Lung (tissue), 12 donors: ENCODE measurements around the gene ITPKB. TPM values are rescaled to one million over a fixed set of nuclear protein-coding genes. Genes with fewer than 3 reads are reported as not detected.

ENCODE experiments used
- ATAC-seq: fragments of 200-7000 bp; cut with Tn5 transposase; one replicate; pipeline ENCODE4 v1.9.1; 2020; ENCODE audit warnings: moderate number of reproducible peaks; ENCODE audit not compliant: insufficient read depth, low FRiP score
- DNase-seq, 3 donors: peaks; one replicate each; pipeline ENCODE4 v3.0.0-alpha.2; 2013 to 2017
- H3K27ac ChIP-seq, 2 donors: one replicate each; pipeline ENCODE4 v1.5.1; 2013; ENCODE audit warnings: mild to moderate bottlenecking in 2 of 2, moderate library complexity in 2 of 2, control low read depth in 1 of 2, inconsistent platforms in 1 of 2, low read depth in 1 of 2, low read length in 1 of 2
- H3K27me3 ChIP-seq, 3 donors: one replicate each; pipeline ENCODE4 v1.5.1; 2013; ENCODE audit warnings: low read length in 2 of 3; ENCODE audit not compliant: control insufficient read depth in 3 of 3, insufficient read depth in 3 of 3
- H3K36me3 ChIP-seq, 4 donors: one replicate each; pipeline ENCODE4 v1.5.1; 2013; ENCODE audit warnings: low read length in 4 of 4, mild to moderate bottlenecking in 1 of 4, moderate library complexity in 1 of 4; ENCODE audit not compliant: control insufficient read depth in 4 of 4, insufficient read depth in 4 of 4
- H3K4me1 ChIP-seq, 5 donors: one replicate each; pipeline ENCODE4 v1.5.1; 2013; ENCODE audit warnings: low read length in 5 of 5, mild to moderate bottlenecking in 2 of 5, moderate library complexity in 1 of 5; ENCODE audit not compliant: control insufficient read depth in 5 of 5, insufficient read depth in 5 of 5
- H3K4me3 ChIP-seq: one replicate; pipeline ENCODE4 v1.5.1; 2013; ENCODE audit warnings: mild to moderate bottlenecking, control low read depth, moderate library complexity
- H3K9ac ChIP-seq, 2 donors: one replicate each; pipeline ENCODE4 v1.5.1; 2013; ENCODE audit warnings: low read length in 2 of 2, control low read depth in 1 of 2; ENCODE audit not compliant: insufficient read depth in 1 of 2
- H3K9me3 ChIP-seq, 4 donors: one replicate each; pipeline ENCODE4 v1.5.1; 2013; ENCODE audit warnings: low read length in 3 of 4, mild to moderate bottlenecking in 1 of 4, moderate library complexity in 1 of 4; ENCODE audit not compliant: control insufficient read depth in 4 of 4, insufficient read depth in 3 of 4
- CTCF ChIP-seq: IDR thresholded peaks from 2 replicates; pipeline ENCODE4 v1.5.1; 2012; ENCODE audit warnings: mild to moderate bottlenecking; ENCODE audit errors: control extremely low read depth, extremely low read depth
- WGBS, 2 donors: extraction: QIAGEN DNeasy Blood & Tissue Kit; methylation state at CpG; one replicate each; pipeline ENCODE4 v1.1.7; 2013; 5-methylcytosine and 5-hydroxymethylcytosine counted together
- polyA plus RNA-seq, 2 donors: library from polyadenylated mRNA; stranded (reverse); fragments of 200-250 nt; gene quantifications; one replicate each; pipeline ENCODE4 v1.2.1, GENCODE V29; 2013
- total RNA-seq, 2 donors: library from RNA; depleted of rRNA in 1 of 2; stranded (reverse); fragments of >200 nt in 1 of 2; gene quantifications; one replicate each; pipeline ENCODE4 v1.2.1, GENCODE V29; 2014 to 2021
- donor health status: control.
- donor health status: control.
- donor health status: Bipolar disorder and iron deficiency.
- donor health status: healthy.
- donor health status: DM: yes; HTN: yes; CAD: no.

Gene ITPKB
- total and polyA plus RNA-seq, 4 donors, result 9.9 to 46.6 (median 28.1) TPM

GRCh38 chr1:226692051-226692792, 46.9 kb downstream of the ITPKB start:
- no peak overlapping the region for H3K9ac ChIP-seq
- peak overlapping the region in 1 of 2 donors; percentile 56 for H3K27ac ChIP-seq

GRCh38 chr1:226691247-226691646, 47.8 kb downstream of the ITPKB start:
- H3K27ac ChIP-seq, result peak overlapping the region; percentile 22 to 49
- no peak for TF ChIP-seq CTCF
- WGBS, 2 donors, result 30 to 41% methylated on average over 4 of the region's 4 CpGs
- no peaks in the 10 kb centered on the region for H3K9me3 ChIP-seq
- no peak overlapping the region for H3K4me3 ChIP-seq
- no peak for DNase-seq
- no peaks in the 10 kb centered on the region for H3K36me3 ChIP-seq
- peaks cover 5 to 44% (median 15%) of the 10 kb centered on the region in 5 donors for H3K4me1 ChIP-seq
- H3K9ac ChIP-seq, result no peak overlapping the region
- no peaks in the 10 kb centered on the region for H3K27me3 ChIP-seq
- peak; percentile 45 for ATAC-seq

More at GRCh38 chr1:226692051-226692792, 46.9 kb downstream of the ITPKB start:
- Histone ChIP-seq H3K27me3 (no peaks in the 10 kb centered on the region), H3K4me3 (no peak overlapping the region), H3K36me3 (no peaks in the 10 kb centered on the region), H3K9me3 (no peaks in the 10 kb centered on the region), H3K4me1 (peaks cover 8 to 47% (median 14%) of the 10 kb centered on the region in 5 donors)
- DNase-seq, result no peak
- ATAC-seq, result no peak
- WGBS, 2 donors, result 84 to 93% methylated on average over 4 of the region's 4 CpGs
- no peak for TF ChIP-seq CTCF

- no peak for TF ChIP-seq CTCF
- Histone ChIP-seq H3K9me3 (no peaks in the 10 kb centered on the region), H3K27ac (peak overlapping the region; percentile 22 to 80), H3K9ac (peak overlapping the region in 1 of 2 donors; percentile 40), H3K27me3 (no peaks in the 10 kb centered on the region), H3K4me3 (no peak overlapping the region), H3K4me1 (peaks cover 5 to 44% (median 15%) of the 10 kb centered on the region in 5 donors), H3K36me3 (no peaks in the 10 kb centered on the region)
- DNase-seq (peak in 2 of 3 donors; percentile 57 to 71), ATAC-seq (peak; percentile 27)
- 30 to 40% methylated on average over 8 of the region's 8 CpGs for WGBS, 2 donors
Observed at GRCh38 chr1:226690460-226690982, 48.6 kb downstream of the ITPKB start.
